GM12878 (cell line): ENCODE measurements around the gene NCBP3. TPM values are rescaled to one million over a fixed set of nuclear protein-coding genes. Genes with fewer than 3 reads are reported as not detected.

ENCODE experiments used
- ATAC-seq: fragments of 200-7000 bp; cut with Tn5 transposase; 3 replicates; pipeline ENCODE4 v1.9.1; 2020; ENCODE audit warnings: mild to moderate bottlenecking, moderate library complexity
- BruUV-seq: library from RNA; stranded (reverse); fragments of 400-500 nt; replicated peaks from 2 replicates; lab custom pipeline; 2021; lab: Mats Ljungman, UMichigan
- CTCF ChIA-PET: fragments of 300-600 bp; sonication (Branson Sonifier 250); formaldehyde crosslinking; extraction: SDS; loops from one replicate; lab custom pipeline; 2021; ENCODE audit warnings: inconsistent platforms; lab: Yijun Ruan, JAX
- POLR2A ChIA-PET: fragments of 350-600 bp; formaldehyde crosslinking; extraction: SDS; loops from one replicate; lab custom pipeline; 2021; ENCODE audit warnings: inconsistent platforms; lab: Charles Lee
- RAD21 ChIA-PET: fragments of 300-600 bp; sonication (Branson Sonifier 250); formaldehyde crosslinking; loops from one replicate; lab custom pipeline; 2023; ENCODE audit warnings: antibody characterized with exemption; ENCODE audit not compliant: unreplicated experiment; lab: Charles Lee
- SMC1A ChIA-PET: fragments of 300-600 bp; sonication (Branson Sonifier 250); formaldehyde crosslinking; loops from one replicate; lab custom pipeline; 2023; ENCODE audit not compliant: unreplicated experiment, uncharacterized antibody; lab: Charles Lee
- DNase-seq: peaks from one replicate; pipeline ENCODE4 v3.0.0-alpha.2; 2011; ENCODE audit warnings: low read depth, low spot score
- FAIRE-seq: peaks from 3 replicates; lab custom pipeline; 2011; peaks lifted over from hg19 to GRCh38; lab: Jason Lieb, UNC
- H2AFZ ChIP-seq: 2 replicates; pipeline ENCODE4 v1.6.0; 2011; ENCODE audit warnings: low read depth, low read length, control low read depth; ENCODE audit not compliant: control insufficient read depth
- H3K27ac ChIP-seq: 2 replicates; pipeline ENCODE4 v1.5.1; 2011; ENCODE audit warnings: control low read depth; ENCODE audit not compliant: control insufficient read depth, insufficient read depth
- H3K27me3 ChIP-seq, 2 experiments: replicated peaks in 1 of 2; 2 replicates each; pipeline versions ENCODE4 v1.6.0 to v1.6.1; 2011; ENCODE audit warnings: low read length in 1 of 2; ENCODE audit not compliant: control insufficient read depth in 2 of 2, insufficient read depth in 2 of 2
- H3K36me3 ChIP-seq, 2 experiments: 2 replicates each; pipeline ENCODE4 v1.5.1; 2011; ENCODE audit warnings: low read length in 1 of 2; ENCODE audit not compliant: control insufficient read depth in 2 of 2, insufficient read depth in 2 of 2
- H3K4me1 ChIP-seq: 2 replicates; pipeline ENCODE4 v1.6.1; 2011; ENCODE audit warnings: mild to moderate bottlenecking, low read length, moderate library complexity, mixed read lengths; ENCODE audit not compliant: control insufficient read depth, insufficient read depth
- H3K4me2 ChIP-seq: 2 replicates; pipeline ENCODE4 v1.6.0; 2011; ENCODE audit warnings: control low read depth; ENCODE audit not compliant: control insufficient read depth, insufficient read depth
- H3K4me3 ChIP-seq: fragments of 200-600 bp; sonication (generic); 2 replicates; pipeline ENCODE4 v1.5.1; 2016
- H3K79me2 ChIP-seq: 2 replicates; pipeline ENCODE4 v1.6.0; 2011; ENCODE audit warnings: low read length; ENCODE audit not compliant: control insufficient read depth, insufficient read depth
- H3K9ac ChIP-seq: 2 replicates; pipeline ENCODE4 v1.8.0; 2011; ENCODE audit warnings: low read length, control low read depth, mixed read lengths; ENCODE audit not compliant: control insufficient read depth, insufficient read depth
- H3K9me3 ChIP-seq: replicated peaks from 3 replicates; pipeline ENCODE4 v1.5.1; 2011; ENCODE audit warnings: mild to moderate bottlenecking, low read length; ENCODE audit not compliant: control insufficient read depth, insufficient read depth
- H4K20me1 ChIP-seq: 2 replicates; pipeline ENCODE4 v1.6.0; 2011; ENCODE audit not compliant: control insufficient read depth, insufficient read depth
- BHLHE40 ChIP-seq, 2 experiments: fragments of 450-650 bp in 1 of 2; IDR thresholded peaks; 2 replicates each; pipeline ENCODE4 v1.6.1; 2011 to 2017; ENCODE audit warnings: low read depth in 2 of 2, borderline replicate concordance in 1 of 2, improper control_type of control experiment in 1 of 2, low read length in 1 of 2, mild to moderate bottlenecking in 1 of 2
- EZH2 ChIP-seq: IDR thresholded peaks from 2 replicates; pipeline ENCODE4 v1.6.1; 2012; ENCODE audit warnings: low read depth, mild to moderate bottlenecking, control low read depth, inconsistent platforms, low read length, borderline replicate concordance; ENCODE audit not compliant: control insufficient read depth
- FOXK2 ChIP-seq: fragments of 450-650 bp; IDR thresholded peaks from 2 replicates; pipeline ENCODE4 v1.6.1; 2017; ENCODE audit warnings: mild to moderate bottlenecking, moderate library complexity
- HCFC1 ChIP-seq: fragments of 150-350 bp; IDR thresholded peaks from 2 replicates; pipeline ENCODE4 v1.6.1; 2014; ENCODE audit warnings: low read length
- NFYA ChIP-seq: IDR thresholded peaks from 2 replicates; pipeline ENCODE4 v1.6.1; 2011; ENCODE audit warnings: low read depth, mild to moderate bottlenecking, low read length, improper control_type of control experiment, borderline replicate concordance
- NRF1 ChIP-seq: conservative IDR thresholded peaks from 2 replicates; pipeline ENCODE4 v1.6.1; 2011; ENCODE audit warnings: mild to moderate bottlenecking, low read depth, low read length, improper control_type of control experiment
- RFX5 ChIP-seq: IDR thresholded peaks from 2 replicates; pipeline ENCODE4 v1.6.1; 2011; ENCODE audit warnings: low read depth, low read length, improper control_type of control experiment
- RUNX3 ChIP-seq: IDR thresholded peaks from 2 replicates; pipeline ENCODE4 v1.6.1; 2012; ENCODE audit warnings: low read length, inconsistent platforms
- SP1 ChIP-seq: IDR thresholded peaks from one replicate; pipeline ENCODE4 v1.6.1; 2011; ENCODE audit warnings: low read depth, low read length
- USF2 ChIP-seq: IDR thresholded peaks from 2 replicates; pipeline ENCODE4 v1.6.1; 2011; ENCODE audit warnings: low read depth, low read length, improper control_type of control experiment, borderline replicate concordance
- ZBTB40 ChIP-seq: fragments of 450-650 bp; IDR thresholded peaks from 2 replicates; pipeline ENCODE4 v1.6.1; 2016; ENCODE audit warnings: mild to moderate bottlenecking, moderate library complexity, borderline replicate concordance
- ZNF622 ChIP-seq: fragments of 450-650 bp; IDR thresholded peaks from 2 replicates; pipeline ENCODE4 v1.6.1; 2017; ENCODE audit warnings: mild to moderate bottlenecking, inconsistent platforms
- WGBS: methylation state at CpG from one replicate; pipeline ENCODE4 v1.1.6; 2016; ENCODE audit warnings: low lambda C conversion rate; ENCODE audit not compliant: insufficient replicate concordance, insufficient coverage; ENCODE audit errors: missing lambda C conversion rate; 5-methylcytosine and 5-hydroxymethylcytosine counted together
- in situ Hi-C: fragments of 300-500 bp; cut with MboI; formaldehyde crosslinking; loops from 9 replicates; pipeline ENCODE4 v1.14.3; 2018; ENCODE audit warnings: mixed read lengths
- intact Hi-C: fragments of 100-400 bp; cut with micrococcal nuclease; formaldehyde crosslinking; loops from one replicate; pipeline ENCODE4 v1.14.2; 2022; ENCODE audit not compliant: unreplicated experiment
- polyA plus RNA-seq, 11 experiments: library from polyadenylated mRNA; depleted of rRNA in 4 of 11; unstranded in 6 of 11; stranded (reverse) in 5 of 11; fragments of >200 nt; fragmentation: Nextera tagmentation in 4 of 11; fragmentation: Illumina TruSeq in 1 of 11; extraction: Ambion mirVana in 4 of 11; extraction: Trizol in 1 of 11; gene quantifications; 1 replicate in 1 of 11; 2 replicates in 10 of 11; pipeline versions ENCODE4 v1.2.1 to v1.2.3, GENCODE V29; 2011 to 2016; ENCODE audit warnings: inconsistent platforms in 2 of 11, missing spikeins in 2 of 11, low read depth in 1 of 11
- total RNA-seq, 4 experiments: library from RNA; depleted of rRNA in 3 of 4; stranded (reverse); fragments of >200 nt in 3 of 4; fragmentation: Illumina TruSeq in 1 of 4; extraction: Trizol in 1 of 4; gene quantifications; 2 replicates each; pipeline versions ENCODE4 v1.2.1 to v1.2.3, GENCODE V29; 2013 to 2021

NCBP3 gene
- total and polyA plus RNA-seq, 10 of the 15 experiments (the other 5 are each of a cell fraction or from before 2014, with no cell fraction given): 5.2 to 32.0 (median 23.2) TPM

GRCh38 chr17:3867106-3867505 lies 21.1 kb upstream of the NCBP3 start:
- peaks cover 5% of the 10 kb centered on the region; the same call in 1 of the 2 replicates for H3K4me1 ChIP-seq
- RAD21 ChIA-PET: no interaction called here
- no peaks in the 10 kb centered on the region for H3K27me3 ChIP-seq
- POLR2A ChIA-PET: no interaction called here
- H3K36me3 ChIP-seq: no peaks in the 10 kb centered on the region
- BruUV-seq: no TSS peak
- no peaks in the 10 kb centered on the region for H4K20me1 ChIP-seq
- no peak overlapping the region for H3K9ac ChIP-seq
- H3K27ac ChIP-seq: no peak overlapping the region
- no peak for DNase-seq
- in situ Hi-C loops: loop anchor here (5.0 kb wide), 1 partner anchor 140 kb away; no protein-coding TSS in a partner anchor
- no peak overlapping the region for H3K4me2 ChIP-seq
- intact Hi-C loops: no loop called here
- no peaks in the 10 kb centered on the region for H3K79me2 ChIP-seq
- WGBS: 51% methylated on average over 17 of the region's 17 CpGs
- H3K9me3 ChIP-seq: no peaks in the 10 kb centered on the region
- no peak for FAIRE-seq
- SMC1A ChIA-PET: no interaction called here
- H2AFZ ChIP-seq: no peak overlapping the region
- ATAC-seq: no peak
- TF ChIP-seq BHLHE40 (IDR thresholded peaks at IDR 0.05; ENCODE audit: borderline replicate concordance in 1 of 2, low read depth in 2 of 2, low read length in 1 of 2): peak in 1 of 2 experiments; percentile 24; a peak in 1 of 4 replicates
- TF ChIP-seq RUNX3: no peak
- CTCF ChIA-PET: interaction anchor here (4.7 kb wide), 1 partner anchor 47 kb away, joined by 29 read pairs; no protein-coding TSS in a partner anchor
- no peak overlapping the region for H3K4me3 ChIP-seq

DNA sequence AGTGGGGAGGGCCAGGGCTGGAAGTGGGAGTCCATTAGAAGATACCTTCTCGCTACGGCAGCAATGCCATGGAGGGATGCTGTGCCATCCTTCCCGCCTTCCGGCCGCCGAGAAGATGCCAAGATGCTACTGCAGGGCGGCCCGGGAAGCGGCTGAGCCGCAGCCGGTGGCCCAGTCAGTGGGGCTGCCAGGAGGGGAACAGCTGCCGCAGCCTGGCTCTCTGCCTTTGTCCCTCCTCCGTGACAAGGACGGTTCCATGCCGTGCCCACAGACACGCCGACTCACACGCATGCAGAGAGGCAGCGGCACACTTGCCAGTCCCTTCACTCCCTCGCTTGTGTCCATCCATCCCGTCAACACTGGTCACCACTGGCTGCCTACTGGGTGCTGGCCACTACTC lies 20.2 kb upstream of the NCBP3 start:
- Histone ChIP-seq H4K20me1 (no peaks in the 10 kb centered on the region), H3K36me3 (no peaks in the 10 kb centered on the region), H3K79me2 (no peaks in the 10 kb centered on the region), H3K4me2 (no peak overlapping the region), H3K27ac (no peak overlapping the region), H2AFZ (no peak overlapping the region), H3K4me1 (peaks cover 5% of the 10 kb centered on the region; the same call in 1 of the 2 replicates), H3K9me3 (no peaks in the 10 kb centered on the region), H3K27me3 (no peaks in the 10 kb centered on the region), H3K4me3 (no peak overlapping the region), H3K9ac (no peak overlapping the region)
- in situ Hi-C loops: loop anchor here (5.0 kb wide), 1 partner anchor 141 kb away; no protein-coding TSS in a partner anchor
- no TSS peak for BruUV-seq
- ATAC-seq (no peak), DNase-seq (no peak), FAIRE-seq (no peak)
- RAD21 ChIA-PET: interaction anchor here (1.2 kb wide), 1 partner anchor 39 kb away, joined by 5 read pairs; no protein-coding TSS in a partner anchor
- CTCF ChIA-PET: interaction anchor here (4.7 kb wide), 1 partner anchor 48 kb away, joined by 29 read pairs; no protein-coding TSS in a partner anchor
- intact Hi-C loops: no loop called here
- POLR2A ChIA-PET: no interaction called here
- WGBS: 87% methylated on average over 21 of the region's 21 CpGs
- SMC1A ChIA-PET: no interaction called here
- no peak for TF ChIP-seq NRF1
- no peak for TF ChIP-seq USF2
- TF ChIP-seq HCFC1: no peak
- no peak for TF ChIP-seq SP1
- no peak for TF ChIP-seq EZH2
- TF ChIP-seq NFYA: no peak
- no peak for TF ChIP-seq RFX5
- no peak for TF ChIP-seq ZBTB40
- TF ChIP-seq FOXK2: no peak
- no peak for TF ChIP-seq ZNF622
